Left ventricle myocardium superior (tissue), 1 donor: ENCODE results near the gene FZD2. TPM values are rescaled to one million over a fixed set of nuclear protein-coding genes. Genes with fewer than 3 reads are reported as not detected.
A peak's percentile ranks its signal among the peaks of the same experiment; 100 is the strongest.

ENCODE experiments used
- ATAC-seq: fragments of 200-7000 bp; cut with Tn5 transposase; one replicate; pipeline ENCODE4 v1.9.1; 2020; ENCODE audit warnings: mild to moderate bottlenecking, moderate library complexity
- DNase-seq: peaks from one replicate; pipeline ENCODE4 v3.0.0-alpha.2; 2020
- intact Hi-C: fragments of 100-400 bp; cut with micrococcal nuclease; formaldehyde crosslinking; loops from one replicate; pipeline ENCODE4 v1.11.0; 2022
- total RNA-seq: library from RNA; stranded (reverse); fragmentation: NEBNext Ultra II Directional; extraction: Animal tissue kit (Norgen Biotek cat#: 25700); gene quantifications from one replicate; pipeline ENCODE4 v1.2.1, GENCODE V29; 2021
- donor health status: DM: no; HTN: yes; CAD: no; lungs with severe emphysema.

Gene FZD2
- total RNA-seq, 1 donor from 2014 or later: 3.1 TPM

DNA sequence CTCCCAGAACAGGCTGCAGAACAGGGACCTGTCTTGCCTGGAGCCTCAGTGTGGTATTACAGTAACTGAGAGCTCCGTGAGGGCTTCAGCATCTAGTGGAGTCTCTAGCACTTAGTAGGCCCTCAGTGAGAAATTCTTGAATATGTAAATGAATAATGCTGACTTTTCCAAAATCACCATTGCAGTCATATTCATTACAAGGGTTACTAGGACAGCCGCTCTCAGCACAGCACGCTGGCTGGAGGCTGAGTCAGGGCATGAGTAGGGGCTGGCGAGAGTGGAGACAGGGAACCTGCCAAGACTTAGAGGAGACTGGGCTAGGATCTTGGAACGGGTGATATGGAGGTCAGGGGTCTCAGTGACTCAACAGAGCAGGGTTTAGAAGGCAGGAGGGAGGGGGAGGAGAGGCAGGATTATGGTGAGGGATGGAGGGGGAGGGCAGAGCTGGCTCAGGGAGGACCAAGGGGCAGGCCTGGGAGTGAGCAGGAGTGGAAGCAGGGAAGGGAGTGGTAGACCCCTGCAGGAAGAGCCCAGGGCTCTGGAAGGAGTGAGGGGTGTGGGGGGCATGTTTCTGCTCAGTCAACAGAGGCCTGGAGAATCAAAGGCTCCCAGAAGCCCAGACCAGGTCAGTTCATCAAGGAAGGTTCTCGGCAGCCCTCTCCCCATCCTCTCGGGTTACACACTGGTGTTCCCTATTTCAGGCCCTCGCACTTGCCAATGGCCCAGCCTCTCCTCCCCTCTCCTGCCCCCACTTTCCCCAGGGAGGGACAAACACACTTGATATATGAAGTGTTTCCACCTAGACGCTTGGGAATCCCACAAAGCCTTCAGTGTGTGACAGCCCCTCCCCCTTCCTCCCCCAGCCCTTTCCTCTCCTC lies 42.3 kb downstream of the FZD2 start:
- DNase-seq (no peak), ATAC-seq (peak; percentile 32)
- intact Hi-C loops: no loop called here

DNA sequence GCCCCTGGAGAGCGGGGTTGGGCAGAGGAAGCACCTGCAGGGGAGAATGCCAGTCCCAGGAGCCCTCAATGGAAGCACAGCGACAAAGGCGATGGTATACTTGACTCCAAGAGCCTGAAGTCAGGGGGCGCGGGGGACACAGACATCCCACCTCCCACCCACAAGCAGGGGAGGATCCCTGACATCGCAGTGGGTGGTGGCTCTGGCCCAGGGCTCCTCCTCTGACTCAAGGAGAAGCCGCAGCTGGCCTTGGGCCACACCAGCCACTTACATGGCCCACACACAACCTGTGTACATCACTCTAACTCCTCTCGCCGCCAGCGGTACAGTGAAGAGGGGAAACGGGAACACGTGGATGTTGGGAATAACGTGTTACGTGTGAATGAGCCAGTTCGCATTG lies 44.3 kb downstream of the FZD2 start:
- ATAC-seq (no peak), DNase-seq (no peak)
- intact Hi-C loops: no loop called here

- no peak for DNase-seq
- ATAC-seq: no peak
Measured at GRCh38 chr17:44601973-44602372, 44.7 kb downstream of the FZD2 start.

DNA sequence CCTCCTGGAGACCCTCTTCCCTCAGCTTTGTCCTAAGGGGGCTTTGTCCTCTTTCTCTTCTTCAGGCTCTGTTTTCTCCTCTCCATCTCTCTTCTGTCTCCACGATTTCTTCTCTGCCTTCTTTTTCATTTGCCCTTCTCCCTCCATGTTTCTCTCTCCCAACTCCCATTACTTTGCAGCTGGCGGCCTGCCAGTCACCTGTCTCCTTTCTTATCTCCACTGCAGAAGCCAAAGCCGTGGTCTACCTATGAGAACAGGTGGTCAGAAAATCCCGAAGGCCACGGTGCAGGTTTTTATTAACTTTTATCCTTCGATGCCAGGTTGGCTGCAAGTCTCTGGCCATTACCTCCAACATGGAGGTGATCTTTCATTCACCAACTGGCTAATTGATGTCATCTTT lies 45.1 kb downstream of the FZD2 start:
- ATAC-seq (no peak), DNase-seq (no peak)
- intact Hi-C loops: no loop called here

More at GRCh38 chr17:44601973-44602372, 44.7 kb downstream of the FZD2 start:
- intact Hi-C loops: no loop called here

DNA sequence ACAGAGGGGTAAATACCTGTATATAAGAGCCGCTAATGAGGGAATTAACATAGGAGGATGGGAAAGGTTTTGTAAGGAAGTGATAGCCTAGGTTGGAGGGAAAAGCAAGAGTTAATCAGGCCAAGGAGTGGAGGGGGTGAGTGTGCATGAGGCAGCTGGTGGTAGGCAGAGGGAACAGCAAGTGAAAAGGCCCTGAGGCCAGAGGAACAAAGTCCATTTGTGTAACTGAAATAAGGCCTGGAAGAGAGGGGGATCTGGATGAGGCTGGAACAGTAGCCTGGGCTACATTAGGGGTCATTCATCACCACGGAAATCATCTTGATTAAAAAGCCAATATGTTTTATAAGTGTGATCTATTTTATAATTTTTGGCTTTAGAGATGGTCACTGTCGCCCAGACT lies 45.7 kb downstream of the FZD2 start:
- DNase-seq (no peak), ATAC-seq (no peak)
- intact Hi-C loops: no loop called here

- no peak for ATAC-seq
- intact Hi-C loops: no loop called here
- DNase-seq: no peak
Measured at GRCh38 chr17:44604116-44604761, 47.0 kb downstream of the FZD2 start.

DNA sequence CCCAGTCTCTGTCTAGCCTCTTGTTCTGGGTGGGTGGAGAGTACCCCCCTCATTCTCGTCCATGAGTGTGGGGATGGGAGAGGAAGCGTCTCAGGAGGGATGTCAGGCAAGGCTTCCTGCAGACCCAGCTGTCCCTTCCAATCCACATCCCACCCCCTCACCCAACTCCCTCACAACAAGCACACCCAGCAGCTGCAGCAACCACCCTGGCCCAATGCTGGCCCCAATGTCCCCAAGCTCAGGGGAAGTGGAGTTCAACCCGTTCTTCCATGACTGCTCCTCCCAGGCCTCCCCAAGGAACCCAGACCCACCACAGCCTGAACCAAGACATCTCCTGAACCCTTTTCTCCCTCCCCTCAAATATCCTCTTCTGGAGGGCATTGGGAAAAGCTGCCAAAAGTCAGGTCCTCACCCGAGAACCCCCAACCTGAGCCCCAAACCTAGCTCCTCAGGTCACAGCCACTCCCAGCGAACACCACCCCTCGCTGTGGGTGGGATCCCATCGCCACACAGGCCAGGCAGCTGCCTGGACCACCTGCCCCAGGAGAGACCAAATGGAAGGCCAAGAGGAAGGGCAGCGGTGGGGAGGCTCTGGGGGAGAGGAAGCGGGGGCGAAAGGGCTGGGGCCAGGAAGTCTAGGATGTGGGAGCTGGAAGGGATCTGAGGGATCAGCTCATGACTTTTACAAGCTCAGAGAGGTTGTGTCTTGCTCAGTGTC lies 47.6 kb downstream of the FZD2 start:
- DNase-seq: no peak
- ATAC-seq: no peak
- intact Hi-C loops: no loop called here

- DNase-seq: no peak
- no peak for ATAC-seq
- intact Hi-C loops: no loop called here
Measured at GRCh38 chr17:44606658-44607057, 49.4 kb downstream of the FZD2 start.

- DNase-seq (no peak), ATAC-seq (peak; percentile 39)
- intact Hi-C loops: no loop called here
Measured at GRCh38 chr17:44607836-44608690, 50.8 kb downstream of the FZD2 start.

GRCh38 chr17:44608727-44609435 lies 51.6 kb downstream of the FZD2 start:
- intact Hi-C loops: no loop called here
- ATAC-seq: no peak
- DNase-seq: no peak

GRCh38 chr17:44610331-44610730 lies 53.0 kb downstream of the FZD2 start:
- no peak for DNase-seq
- intact Hi-C loops: no loop called here
- ATAC-seq: no peak

Other genes with a start within 250 kb of the FZD2 start
- 0.45 TPM for gene RUNDC3A, start 248.9 kb upstream of the FZD2 start, total RNA-seq
- 52.3 TPM for gene SLC25A39, start 232.7 kb upstream of the FZD2 start, total RNA-seq
- gene GRN, start 212.2 kb upstream of the FZD2 start, total RNA-seq: 156 TPM
- 0.72 TPM for gene FAM171A2, start 193.6 kb upstream of the FZD2 start, total RNA-seq
- 0.72 TPM for gene ITGA2B, start 167.8 kb upstream of the FZD2 start, total RNA-seq
- 19.8 TPM for gene GPATCH8, start 54.1 kb upstream of the FZD2 start, total RNA-seq
- gene MEIOC, start 99.0 kb downstream of the FZD2 start, total RNA-seq: not detected
- 31.0 TPM for gene CCDC43, start 132.3 kb downstream of the FZD2 start, total RNA-seq
- 4.9 TPM for gene DBF4B, start 151.2 kb downstream of the FZD2 start, total RNA-seq
- gene ADAM11, start 201.5 kb downstream of the FZD2 start, total RNA-seq: 27.2 TPM